ENCODE measurements around the gene TLR1. TPM values are rescaled to one million over a fixed set of nuclear protein-coding genes. Genes with fewer than 3 reads are reported as not detected.

TLR1 gene
- total RNA-seq, 4 donors from 2014 or later, result 4.3 to 14.9 (median 9.1) TPM

DNA sequence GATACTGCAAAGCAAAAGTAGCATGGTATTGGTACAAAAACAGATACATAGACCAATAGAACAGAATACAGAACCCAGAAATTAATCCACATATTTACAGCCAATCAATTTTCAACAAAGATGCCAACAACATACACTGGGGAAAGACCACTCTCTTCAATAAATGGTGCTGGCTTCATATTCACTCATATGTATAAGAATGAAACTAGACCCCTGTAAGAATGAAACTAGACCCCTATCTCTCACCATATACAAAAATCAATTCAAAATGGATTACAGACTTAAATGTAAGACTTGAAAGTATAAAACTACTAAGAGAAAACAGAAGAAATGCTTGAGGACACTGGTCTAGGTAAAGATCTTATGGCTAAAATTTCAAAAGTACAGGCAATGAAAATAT lies 32.7 kb upstream of the TLR1 start:
- DNase-seq (ENCODE audit: extremely low spot score), result no peak
- Histone ChIP-seq H3K36me3 (no peaks in the 10 kb centered on the region), H3K4me1 (no peaks in the 10 kb centered on the region), H3K4me3 (no peak overlapping the region), H3K27ac (replicated peaks in 1 of 4) (no peak overlapping the region), H3K9me3 (peaks cover 0 to 31% (median 15%) of the 10 kb centered on the region in 4 donors), H3K27me3 (no peaks in the 10 kb centered on the region)
- TF ChIP-seq POLR2AphosphoS5 (IDR thresholded peaks at IDR 0.05) (no peak), EP300 (IDR thresholded peaks at IDR 0.05) (no peak), POLR2A (IDR thresholded peaks at IDR 0.05; ENCODE audit: low read depth) (no peak)
- TF ChIP-seq, protein P1, sequence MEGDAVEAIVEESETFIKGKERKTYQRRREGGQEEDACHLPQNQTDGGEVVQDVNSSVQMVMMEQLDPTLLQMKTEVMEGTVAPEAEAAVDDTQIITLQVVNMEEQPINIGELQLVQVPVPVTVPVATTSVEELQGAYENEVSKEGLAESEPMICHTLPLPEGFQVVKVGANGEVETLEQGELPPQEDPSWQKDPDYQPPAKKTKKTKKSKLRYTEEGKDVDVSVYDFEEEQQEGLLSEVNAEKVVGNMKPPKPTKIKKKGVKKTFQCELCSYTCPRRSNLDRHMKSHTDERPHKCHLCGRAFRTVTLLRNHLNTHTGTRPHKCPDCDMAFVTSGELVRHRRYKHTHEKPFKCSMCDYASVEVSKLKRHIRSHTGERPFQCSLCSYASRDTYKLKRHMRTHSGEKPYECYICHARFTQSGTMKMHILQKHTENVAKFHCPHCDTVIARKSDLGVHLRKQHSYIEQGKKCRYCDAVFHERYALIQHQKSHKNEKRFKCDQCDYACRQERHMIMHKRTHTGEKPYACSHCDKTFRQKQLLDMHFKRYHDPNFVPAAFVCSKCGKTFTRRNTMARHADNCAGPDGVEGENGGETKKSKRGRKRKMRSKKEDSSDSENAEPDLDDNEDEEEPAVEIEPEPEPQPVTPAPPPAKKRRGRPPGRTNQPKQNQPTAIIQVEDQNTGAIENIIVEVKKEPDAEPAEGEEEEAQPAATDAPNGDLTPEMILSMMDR (IDR thresholded peaks at IDR 0.05), result no peak
- intact Hi-C loops (cut with DNase I), result no loop called here

DNA sequence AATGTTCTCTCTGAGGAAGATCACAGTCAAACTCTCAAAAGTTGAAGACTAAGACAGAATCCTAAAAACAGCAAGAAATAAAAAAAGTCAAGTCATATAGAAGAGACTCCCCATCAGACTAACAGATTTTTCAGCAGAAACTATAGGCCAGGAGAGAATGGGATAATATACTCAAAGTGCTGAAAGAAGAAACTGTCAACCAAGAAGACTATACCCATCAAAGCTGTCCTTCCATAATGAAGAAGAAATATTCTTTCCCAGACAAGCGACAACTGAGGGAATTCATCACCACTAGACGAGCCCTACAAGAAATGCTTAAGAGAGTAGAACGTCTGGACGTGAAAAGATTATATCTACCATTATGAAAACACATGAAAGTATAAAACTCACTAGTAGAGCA lies 30.0 kb upstream of the TLR1 start:
- no peaks in the 10 kb centered on the region for H3K36me3 ChIP-seq
- no peak overlapping the region for H3K27ac ChIP-seq (replicated peaks in 1 of 4)
- H3K4me1 ChIP-seq, result no peaks in the 10 kb centered on the region
- H3K27me3 ChIP-seq, result no peaks in the 10 kb centered on the region
- intact Hi-C loops (cut with DNase I), result no loop called here
- WGBS, result 96% methylated on average over 4 of the region's 4 CpGs
- H3K4me3 ChIP-seq, result no peak overlapping the region
- TF ChIP-seq, protein P1 (IDR thresholded peaks at IDR 0.05), result no peak
- TF ChIP-seq POLR2AphosphoS5 (IDR thresholded peaks at IDR 0.05) (no peak), EP300 (IDR thresholded peaks at IDR 0.05) (no peak), POLR2A (IDR thresholded peaks at IDR 0.05; ENCODE audit: low read depth) (no peak)
- H3K9me3 ChIP-seq, result peaks cover 0 to 31% (median 15%) of the 10 kb centered on the region in 4 donors
- no peak for DNase-seq (ENCODE audit: extremely low spot score)

DNA sequence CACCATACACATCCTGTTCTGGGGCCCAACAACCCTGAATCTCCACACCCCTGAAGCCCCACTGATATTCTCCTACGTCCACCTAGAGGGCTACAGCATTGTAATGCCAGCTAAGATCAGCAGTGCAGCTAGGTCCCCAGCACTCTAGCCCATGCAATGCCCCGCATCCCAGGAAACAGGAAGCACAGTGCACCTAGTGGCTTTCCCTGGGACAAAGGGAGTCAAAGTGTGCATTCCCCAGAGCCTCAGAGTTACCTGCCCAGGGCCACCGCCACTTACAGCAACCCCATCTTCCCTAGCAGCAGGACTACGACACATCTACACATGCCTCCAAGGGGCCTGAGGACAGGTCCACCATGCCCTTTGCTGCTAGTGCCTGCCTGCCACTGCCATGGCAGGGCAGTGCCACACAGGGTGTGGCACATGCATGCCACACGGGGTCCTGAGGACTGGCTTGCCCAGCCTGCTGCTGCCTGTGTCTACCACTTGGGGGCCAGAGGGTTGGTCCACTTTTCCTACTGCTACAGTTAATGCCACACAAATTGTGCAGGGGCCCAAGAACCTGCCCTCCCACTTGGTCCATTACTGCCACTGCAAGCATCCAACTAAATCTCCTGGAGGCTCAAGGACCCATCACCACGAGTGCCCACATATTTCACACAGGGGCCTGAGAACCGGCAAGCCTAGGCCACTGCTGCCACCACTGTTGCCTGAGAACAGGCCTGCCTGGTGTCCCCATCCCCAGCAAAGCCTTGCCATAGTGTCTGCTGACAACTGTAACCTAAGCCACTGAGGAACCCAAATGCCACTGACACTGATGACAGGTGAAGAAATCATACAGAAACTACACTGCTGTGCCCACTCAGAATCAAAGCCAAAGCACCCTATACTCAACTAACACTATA lies 28.3 kb upstream of the TLR1 start:
- DNase-seq (ENCODE audit: extremely low spot score), result no peak
- H3K4me3 ChIP-seq, result no peak overlapping the region
- H3K9me3 ChIP-seq, result peaks cover 0 to 31% (median 15%) of the 10 kb centered on the region in 4 donors
- H3K27ac ChIP-seq (replicated peaks in 1 of 4), result no peak overlapping the region
- TF ChIP-seq, protein P1 (IDR thresholded peaks at IDR 0.05), result no peak
- no peak for TF ChIP-seq EP300 (IDR thresholded peaks at IDR 0.05)
- no peak for TF ChIP-seq POLR2A (IDR thresholded peaks at IDR 0.05; ENCODE audit: low read depth)
- TF ChIP-seq POLR2AphosphoS5 (IDR thresholded peaks at IDR 0.05), result no peak
- intact Hi-C loops (cut with DNase I), result no loop called here
- no peaks in the 10 kb centered on the region for H3K36me3 ChIP-seq
- no peaks in the 10 kb centered on the region for H3K4me1 ChIP-seq
- H3K27me3 ChIP-seq, result no peaks in the 10 kb centered on the region
- WGBS, result 83% methylated on average over 5 of the region's 7 CpGs

DNA sequence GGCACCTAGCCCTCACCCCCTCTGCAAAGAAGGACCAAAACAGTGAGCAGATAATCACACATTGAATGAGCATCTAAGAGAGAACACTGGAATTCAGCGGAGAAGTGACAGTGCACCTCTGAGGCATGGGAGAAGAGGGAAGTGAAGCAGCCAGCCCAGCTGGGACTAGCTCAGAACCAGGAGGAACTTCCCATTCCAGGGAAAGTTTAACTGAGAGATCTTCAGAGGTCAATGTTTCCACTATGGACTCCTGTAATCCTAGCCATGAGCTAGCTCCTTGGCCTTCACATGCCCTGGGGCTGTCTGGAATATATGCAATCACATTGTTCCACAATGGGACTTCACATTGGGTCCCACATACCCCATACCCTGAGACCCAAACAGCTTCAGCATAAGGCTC lies 27.6 kb upstream of the TLR1 start:
- intact Hi-C loops (cut with DNase I), result no loop called here
- WGBS, result 90% methylated on average over 1 of the region's 1 CpG
- Histone ChIP-seq H3K9me3 (peaks cover 0 to 29% (median 13%) of the 10 kb centered on the region in 4 donors), H3K4me3 (no peak overlapping the region), H3K4me1 (no peaks in the 10 kb centered on the region), H3K27ac (replicated peaks in 1 of 4) (no peak overlapping the region), H3K27me3 (no peaks in the 10 kb centered on the region), H3K36me3 (no peaks in the 10 kb centered on the region)
- DNase-seq (ENCODE audit: extremely low spot score), result no peak
- TF ChIP-seq EP300 (IDR thresholded peaks at IDR 0.05) (no peak), POLR2AphosphoS5 (IDR thresholded peaks at IDR 0.05) (no peak), POLR2A (IDR thresholded peaks at IDR 0.05; ENCODE audit: low read depth) (no peak)
- TF ChIP-seq, protein P1 (IDR thresholded peaks at IDR 0.05), result no peak
